HG03025 (cell line): ENCODE data around the gene PLXNA1.

Experiments used
- ATAC-seq: cut with Tn5 transposase; IDR thresholded peaks from one replicate; pipeline ENCODE4 v1.9.1; 2021; ENCODE audit warnings: mild to moderate bottlenecking, moderate library complexity; ENCODE audit not compliant: unreplicated experiment, low FRiP score

PLXNA1 gene

DNA sequence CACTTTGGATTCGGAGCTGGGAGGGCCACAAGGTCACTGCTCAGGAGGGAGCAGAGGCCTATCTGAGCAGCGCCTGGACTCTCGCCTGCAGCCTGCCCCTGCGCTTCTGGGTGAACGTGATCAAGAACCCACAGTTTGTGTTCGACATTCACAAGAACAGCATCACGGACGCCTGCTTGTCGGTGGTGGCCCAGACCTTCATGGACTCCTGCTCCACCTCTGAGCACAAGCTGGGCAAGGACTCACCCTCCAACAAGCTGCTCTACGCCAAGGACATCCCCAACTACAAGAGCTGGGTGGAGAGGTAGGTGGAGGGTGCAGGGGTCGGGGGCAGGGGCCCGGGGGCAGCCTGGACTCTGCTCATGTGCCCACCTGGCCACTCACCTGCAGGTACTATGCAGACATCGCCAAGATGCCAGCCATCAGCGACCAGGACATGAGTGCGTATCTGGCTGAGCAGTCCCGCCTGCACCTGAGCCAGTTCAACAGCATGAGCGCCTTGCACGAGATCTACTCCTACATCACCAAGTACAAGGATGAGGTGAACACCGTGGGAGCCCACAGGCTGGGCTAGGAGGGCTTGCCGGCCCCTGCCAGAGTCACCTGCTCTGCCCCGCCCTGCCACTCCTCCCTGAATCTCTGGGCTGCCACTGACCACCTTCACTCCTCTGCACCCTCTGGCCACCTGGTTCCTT, 49.5 kb downstream of the PLXNA1 start:
- no peak for ATAC-seq
